GM19193 (cell line): ENCODE results near the gene STARD7.

ENCODE experiments used
- POLR2A ChIP-seq: IDR thresholded peaks from 4 replicates; pipeline ENCODE4 v1.6.1; 2011; ENCODE audit not compliant: insufficient read depth, insufficient read length; ENCODE audit errors: extremely low read depth

Gene STARD7

GRCh38 chr2:96140941-96141623 is 67.5 kb downstream of the STARD7 start:
- peak; percentile 56 for TF ChIP-seq POLR2A

GRCh38 chr2:96139181-96139758 is 69.4 kb downstream of the STARD7 start:
- TF ChIP-seq POLR2A = no peak

DNA sequence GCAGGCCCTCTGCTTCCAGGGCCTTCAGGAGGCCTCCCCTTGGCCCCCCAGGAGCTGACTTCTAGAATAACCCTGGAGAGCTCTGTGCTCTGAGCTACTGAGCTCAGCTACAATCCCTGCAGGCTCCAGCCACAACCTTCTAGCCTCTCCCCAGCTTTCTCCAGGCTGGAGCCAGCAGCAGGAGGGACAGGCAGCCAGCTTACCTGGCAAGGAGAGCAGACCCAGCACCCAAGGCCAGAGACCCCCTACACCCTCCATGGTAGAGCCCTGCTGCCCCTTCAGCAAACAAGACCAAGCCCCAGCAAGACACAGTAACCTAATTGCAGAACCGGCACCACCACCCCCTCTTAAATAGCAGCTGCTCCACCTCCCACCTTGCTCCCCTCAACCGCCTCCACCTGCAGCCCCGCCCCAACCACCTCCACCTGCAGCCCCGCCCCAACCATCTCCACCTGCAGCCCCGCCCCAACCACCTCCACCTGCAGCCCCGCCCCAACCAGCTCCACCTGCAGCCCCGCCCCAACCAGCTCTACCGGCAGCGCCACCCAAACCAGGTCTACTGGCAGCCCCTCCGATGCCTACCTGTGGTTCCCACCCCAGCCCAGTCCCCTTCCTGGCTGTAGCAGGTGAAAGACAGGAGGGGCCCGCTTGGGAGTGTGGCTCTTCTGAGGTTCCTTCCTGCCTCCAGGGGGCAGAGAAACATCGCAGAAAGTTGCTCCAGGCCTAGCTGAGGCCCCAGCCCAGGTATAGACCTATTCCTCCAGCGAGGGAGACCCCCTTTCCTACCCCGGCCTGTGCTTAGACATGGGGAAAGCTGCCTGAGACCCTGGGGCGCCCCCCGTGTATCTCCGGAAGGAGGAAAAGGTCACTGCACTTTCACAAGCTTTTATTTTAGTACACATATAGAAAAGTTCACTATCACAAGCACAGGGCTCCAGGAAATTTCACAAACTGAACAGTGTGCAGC is 70.2 kb downstream of the STARD7 start, which contains the start of gene ASTL:
Gene ASTL, minus strand, starts transcription at position 324 of the 967 bp plus-strand sequence. Its CDS starts 66 bp downstream, at position 258.
- TF ChIP-seq POLR2A = peak; percentile 64

DNA sequence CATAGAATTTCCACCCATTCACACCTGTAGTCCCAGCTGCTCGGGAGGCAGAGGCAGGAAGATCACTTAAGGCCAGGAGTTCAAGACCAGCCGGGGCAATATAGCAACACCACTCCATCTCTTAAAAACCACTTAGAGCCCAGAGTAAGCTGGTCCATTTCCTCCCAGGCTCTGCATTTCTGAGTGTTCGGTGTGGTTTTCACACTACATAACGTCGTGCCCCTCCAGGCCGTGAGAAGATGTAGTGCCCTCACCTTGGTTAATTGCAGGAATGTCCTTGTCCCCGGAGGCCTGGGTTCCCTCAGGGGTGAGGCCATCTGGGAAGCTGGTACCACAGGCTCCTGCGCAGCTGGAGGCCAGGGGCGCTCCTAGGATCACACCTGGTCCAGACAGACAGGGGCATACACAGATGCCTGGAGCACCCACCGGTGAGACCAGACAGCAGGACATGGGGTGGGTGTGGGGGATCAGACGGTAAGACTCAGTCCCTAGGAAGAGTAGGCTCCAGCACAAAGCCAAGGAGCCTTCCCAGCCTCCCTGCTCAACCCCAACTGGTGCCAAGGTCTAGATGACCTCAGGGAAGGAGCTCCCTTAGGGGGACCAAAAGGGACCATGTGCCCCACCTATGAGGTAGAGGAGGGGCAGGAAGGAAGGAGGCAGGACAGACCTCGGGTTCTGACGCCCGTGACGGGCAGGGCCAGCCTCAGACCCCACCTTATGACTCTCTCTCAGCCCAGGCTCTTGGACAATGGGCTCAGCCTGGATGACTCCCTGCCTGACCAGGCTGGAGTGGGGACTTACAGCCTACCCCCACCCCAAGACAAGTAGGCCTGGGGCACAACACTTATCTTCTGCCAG is 71.1 kb downstream of the STARD7 start:
- peak; percentile 10 for TF ChIP-seq POLR2A

DNA sequence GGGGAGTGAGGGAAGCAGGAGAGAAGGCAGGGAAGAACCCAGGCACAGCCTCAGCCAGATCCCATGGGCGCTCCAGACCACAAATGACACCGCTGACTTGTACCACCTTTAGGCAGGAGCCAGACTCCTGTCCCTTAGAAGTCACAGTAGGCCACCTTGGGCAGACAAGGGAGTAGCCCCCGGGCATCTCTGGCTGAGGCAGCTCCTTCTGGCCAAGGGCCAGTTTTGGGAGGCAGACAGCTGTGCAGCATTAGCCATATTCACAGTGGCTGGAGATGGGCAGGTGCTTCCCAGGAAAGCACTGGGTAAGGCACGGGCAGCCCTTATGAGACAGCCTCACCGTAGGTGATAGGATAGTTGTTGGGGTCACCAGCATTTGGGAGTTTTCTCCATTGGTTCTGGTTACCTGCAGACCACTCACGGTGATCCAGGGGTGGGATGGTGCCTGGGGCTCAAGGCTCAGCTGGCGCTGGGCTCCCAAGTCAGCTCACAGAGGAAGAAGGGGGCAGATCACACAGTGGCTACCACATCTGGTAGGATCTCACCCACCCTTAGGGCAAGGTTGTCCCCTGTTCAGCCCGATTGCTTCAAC is 72.4 kb downstream of the STARD7 start:
- no peak for TF ChIP-seq POLR2A

GRCh38 chr2:96135621-96136020 is 73.0 kb downstream of the STARD7 start:
- TF ChIP-seq POLR2A = no peak

DNA sequence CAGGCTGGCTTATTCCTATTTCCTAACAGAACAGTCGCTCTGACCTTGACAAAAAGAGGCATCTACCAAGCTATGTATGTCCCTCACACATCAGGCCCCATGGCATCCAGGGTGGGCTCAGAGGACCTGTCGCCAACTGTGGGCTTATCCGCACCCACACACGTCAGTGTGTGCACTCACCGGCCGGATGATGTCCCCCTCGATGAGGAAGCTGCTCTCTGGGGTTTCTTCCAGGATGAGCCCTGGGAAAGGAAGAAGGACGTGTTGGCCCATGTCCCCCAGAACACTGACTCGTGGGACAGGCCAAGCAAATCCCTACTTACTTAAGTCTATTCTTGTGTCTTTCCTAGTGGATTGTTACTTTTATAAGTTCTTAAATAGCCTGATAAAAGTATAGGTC is 73.5 kb downstream of the STARD7 start:
- no peak for TF ChIP-seq POLR2A
